Ovary (tissue), 3 donors: ENCODE results near the gene SART1.

Experiments used
- CTCF ChIP-seq, 3 donors: fragments of 450-650 bp in 2 of 3; fragments of 200-600 bp in 1 of 3; IDR thresholded peaks; one replicate each; pipeline versions ENCODE4 v1.5.1 to v1.8.0; 2016 to 2022; ENCODE audit warnings: antibody characterized with exemption in 3 of 3, mild to moderate bottlenecking in 1 of 3
- POLR2A ChIP-seq: fragments of 450-650 bp; IDR thresholded peaks from one replicate; pipeline ENCODE4 v1.6.1; 2017; ENCODE audit warnings: antibody characterized with exemption, mild to moderate bottlenecking, moderate library complexity
- donor health status: DM: no; HTN: no; CAD: no.

- TF ChIP-seq POLR2A: no peak
- no peak for TF ChIP-seq CTCF (IDR thresholded peaks at IDR 0.05)
These were observed 35.8 kb downstream of the SART1 start for GRCh38 chr11:65997286-65997685.
